ENCODE measurements around the gene COG2. TPM values are rescaled to one million over a fixed set of nuclear protein-coding genes. Genes with fewer than 3 reads are reported as not detected.
A peak's percentile ranks its signal among the peaks of the same experiment; 100 is the strongest.

The COG2 gene
- total and polyA plus RNA-seq, 2 of the 13 experiments (the other 11 are each of a cell fraction or from before 2014, with no cell fraction given) = 16.8 to 36.3 TPM

DNA sequence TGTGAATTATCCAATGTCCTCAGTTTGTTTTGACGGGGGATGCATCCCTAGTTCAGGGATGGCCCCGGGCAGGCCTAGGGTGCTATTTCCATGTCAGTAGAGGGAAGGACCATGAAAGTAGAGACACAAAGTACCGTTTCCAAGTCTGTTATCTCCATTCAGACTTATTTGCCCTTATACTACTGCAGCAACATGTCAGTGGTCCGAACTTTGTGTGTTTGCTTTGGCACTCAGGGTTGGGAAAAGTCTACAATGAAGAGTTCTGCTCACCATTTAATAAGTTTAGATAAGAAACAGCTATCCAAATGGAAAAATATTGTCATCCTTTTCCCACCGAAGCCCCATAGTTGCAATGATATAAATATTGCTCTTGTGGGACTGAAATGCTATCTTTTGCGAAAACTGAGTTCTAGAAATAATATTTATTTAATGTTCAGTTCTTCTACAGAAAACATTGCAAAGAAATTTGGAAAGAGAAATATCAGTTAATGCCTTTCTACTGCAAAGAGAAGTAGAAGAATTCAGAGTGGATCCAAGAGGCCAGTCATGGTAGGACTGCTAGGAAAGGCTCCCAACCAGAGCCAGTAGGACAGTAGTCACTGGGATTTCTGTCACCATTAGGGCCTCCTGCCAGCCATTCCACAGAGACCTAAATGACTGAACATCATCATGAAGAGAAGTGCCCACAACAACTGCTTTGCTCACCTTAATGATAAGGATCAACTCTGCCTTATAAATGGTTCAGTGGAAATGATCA lies 83.2 kb downstream of the COG2 start (continued):
- TF ChIP-seq IKZF4 (CRISPR knock-in tag; IDR thresholded peaks at IDR 0.05; ENCODE audit: borderline replicate concordance, low read depth, not compliant biosample characterization) = no peak
- TF ChIP-seq, protein P1, sequence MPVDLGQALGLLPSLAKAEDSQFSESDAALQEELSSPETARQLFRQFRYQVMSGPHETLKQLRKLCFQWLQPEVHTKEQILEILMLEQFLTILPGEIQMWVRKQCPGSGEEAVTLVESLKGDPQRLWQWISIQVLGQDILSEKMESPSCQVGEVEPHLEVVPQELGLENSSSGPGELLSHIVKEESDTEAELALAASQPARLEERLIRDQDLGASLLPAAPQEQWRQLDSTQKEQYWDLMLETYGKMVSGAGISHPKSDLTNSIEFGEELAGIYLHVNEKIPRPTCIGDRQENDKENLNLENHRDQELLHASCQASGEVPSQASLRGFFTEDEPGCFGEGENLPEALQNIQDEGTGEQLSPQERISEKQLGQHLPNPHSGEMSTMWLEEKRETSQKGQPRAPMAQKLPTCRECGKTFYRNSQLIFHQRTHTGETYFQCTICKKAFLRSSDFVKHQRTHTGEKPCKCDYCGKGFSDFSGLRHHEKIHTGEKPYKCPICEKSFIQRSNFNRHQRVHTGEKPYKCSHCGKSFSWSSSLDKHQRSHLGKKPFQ (CRISPR knock-in tag; IDR thresholded peaks at IDR 0.05; ENCODE audit: insufficient replicate concordance) = no peak
- no peak for TF ChIP-seq RELA (CRISPR knock-in tag; IDR thresholded peaks at IDR 0.05)
- peak; percentile 52; the same call in 1 of the 2 replicates for TF ChIP-seq ZSCAN9 (CRISPR knock-in tag; IDR thresholded peaks at IDR 0.05; ENCODE audit: borderline replicate concordance)
- TF ChIP-seq, protein P2, sequence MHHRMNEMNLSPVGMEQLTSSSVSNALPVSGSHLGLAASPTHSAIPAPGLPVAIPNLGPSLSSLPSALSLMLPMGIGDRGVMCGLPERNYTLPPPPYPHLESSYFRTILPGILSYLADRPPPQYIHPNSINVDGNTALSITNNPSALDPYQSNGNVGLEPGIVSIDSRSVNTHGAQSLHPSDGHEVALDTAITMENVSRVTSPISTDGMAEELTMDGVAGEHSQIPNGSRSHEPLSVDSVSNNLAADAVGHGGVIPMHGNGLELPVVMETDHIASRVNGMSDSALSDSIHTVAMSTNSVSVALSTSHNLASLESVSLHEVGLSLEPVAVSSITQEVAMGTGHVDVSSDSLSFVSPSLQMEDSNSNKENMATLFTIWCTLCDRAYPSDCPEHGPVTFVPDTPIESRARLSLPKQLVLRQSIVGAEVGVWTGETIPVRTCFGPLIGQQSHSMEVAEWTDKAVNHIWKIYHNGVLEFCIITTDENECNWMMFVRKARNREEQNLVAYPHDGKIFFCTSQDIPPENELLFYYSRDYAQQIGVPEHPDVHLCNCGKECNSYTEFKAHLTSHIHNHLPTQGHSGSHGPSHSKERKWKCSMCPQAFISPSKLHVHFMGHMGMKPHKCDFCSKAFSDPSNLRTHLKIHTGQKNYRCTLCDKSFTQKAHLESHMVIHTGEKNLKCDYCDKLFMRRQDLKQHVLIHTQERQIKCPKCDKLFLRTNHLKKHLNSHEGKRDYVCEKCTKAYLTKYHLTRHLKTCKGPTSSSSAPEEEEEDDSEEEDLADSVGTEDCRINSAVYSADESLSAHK (CRISPR knock-in tag; IDR thresholded peaks at IDR 0.05; ENCODE audit: borderline replicate concordance) = no peak
- TF ChIP-seq NR2F6 (IDR thresholded peaks at IDR 0.05) = peak; percentile 71
- peak; percentile 83 for TF ChIP-seq NR2F6 (CRISPR knock-in tag; IDR thresholded peaks at IDR 0.05)
- TF ChIP-seq BORCS8-MEF2B (CRISPR knock-in tag; IDR thresholded peaks at IDR 0.05) = no peak
- TF ChIP-seq SOX5 (CRISPR knock-in tag; IDR thresholded peaks at IDR 0.05; ENCODE audit: borderline replicate concordance) = peak; percentile 70
- no peak for TF ChIP-seq GZF1 (CRISPR knock-in tag; IDR thresholded peaks at IDR 0.05)
- no peak for TF ChIP-seq ZNF816 (CRISPR knock-in tag; IDR thresholded peaks at IDR 0.05; ENCODE audit: borderline replicate concordance)
- TF ChIP-seq, protein P3, sequence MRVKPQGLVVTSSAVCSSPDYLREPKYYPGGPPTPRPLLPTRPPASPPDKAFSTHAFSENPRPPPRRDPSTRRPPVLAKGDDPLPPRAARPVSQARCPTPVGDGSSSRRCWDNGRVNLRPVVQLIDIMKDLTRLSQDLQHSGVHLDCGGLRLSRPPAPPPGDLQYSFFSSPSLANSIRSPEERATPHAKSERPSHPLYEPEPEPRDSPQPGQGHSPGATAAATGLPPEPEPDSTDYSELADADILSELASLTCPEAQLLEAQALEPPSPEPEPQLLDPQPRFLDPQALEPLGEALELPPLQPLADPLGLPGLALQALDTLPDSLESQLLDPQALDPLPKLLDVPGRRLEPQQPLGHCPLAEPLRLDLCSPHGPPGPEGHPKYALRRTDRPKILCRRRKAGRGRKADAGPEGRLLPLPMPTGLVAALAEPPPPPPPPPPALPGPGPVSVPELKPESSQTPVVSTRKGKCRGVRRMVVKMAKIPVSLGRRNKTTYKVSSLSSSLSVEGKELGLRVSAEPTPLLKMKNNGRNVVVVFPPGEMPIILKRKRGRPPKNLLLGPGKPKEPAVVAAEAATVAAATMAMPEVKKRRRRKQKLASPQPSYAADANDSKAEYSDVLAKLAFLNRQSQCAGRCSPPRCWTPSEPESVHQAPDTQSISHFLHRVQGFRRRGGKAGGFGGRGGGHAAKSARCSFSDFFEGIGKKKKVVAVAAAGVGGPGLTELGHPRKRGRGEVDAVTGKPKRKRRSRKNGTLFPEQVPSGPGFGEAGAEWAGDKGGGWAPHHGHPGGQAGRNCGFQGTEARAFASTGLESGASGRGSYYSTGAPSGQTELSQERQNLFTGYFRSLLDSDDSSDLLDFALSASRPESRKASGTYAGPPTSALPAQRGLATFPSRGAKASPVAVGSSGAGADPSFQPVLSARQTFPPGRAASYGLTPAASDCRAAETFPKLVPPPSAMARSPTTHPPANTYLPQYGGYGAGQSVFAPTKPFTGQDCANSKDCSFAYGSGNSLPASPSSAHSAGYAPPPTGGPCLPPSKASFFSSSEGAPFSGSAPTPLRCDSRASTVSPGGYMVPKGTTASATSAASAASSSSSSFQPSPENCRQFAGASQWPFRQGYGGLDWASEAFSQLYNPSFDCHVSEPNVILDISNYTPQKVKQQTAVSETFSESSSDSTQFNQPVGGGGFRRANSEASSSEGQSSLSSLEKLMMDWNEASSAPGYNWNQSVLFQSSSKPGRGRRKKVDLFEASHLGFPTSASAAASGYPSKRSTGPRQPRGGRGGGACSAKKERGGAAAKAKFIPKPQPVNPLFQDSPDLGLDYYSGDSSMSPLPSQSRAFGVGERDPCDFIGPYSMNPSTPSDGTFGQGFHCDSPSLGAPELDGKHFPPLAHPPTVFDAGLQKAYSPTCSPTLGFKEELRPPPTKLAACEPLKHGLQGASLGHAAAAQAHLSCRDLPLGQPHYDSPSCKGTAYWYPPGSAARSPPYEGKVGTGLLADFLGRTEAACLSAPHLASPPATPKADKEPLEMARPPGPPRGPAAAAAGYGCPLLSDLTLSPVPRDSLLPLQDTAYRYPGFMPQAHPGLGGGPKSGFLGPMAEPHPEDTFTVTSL (CRISPR knock-in tag; IDR thresholded peaks at IDR 0.05; ENCODE audit: borderline replicate concordance) = peak; percentile 79; the same call in 1 of the 2 replicates
- no peak for TF ChIP-seq ZBTB42 (CRISPR knock-in tag; IDR thresholded peaks at IDR 0.05)
- no peak for TF ChIP-seq NFKB2 (CRISPR knock-in tag; IDR thresholded peaks at IDR 0.05; ENCODE audit: borderline replicate concordance)
- no peak for TF ChIP-seq ZNF562 (CRISPR knock-in tag; IDR thresholded peaks at IDR 0.05; ENCODE audit: borderline replicate concordance)
- TF ChIP-seq TCF7L2 (IDR thresholded peaks at IDR 0.05; ENCODE audit: low read depth, low read length) = no peak
- TF ChIP-seq, protein P4, sequence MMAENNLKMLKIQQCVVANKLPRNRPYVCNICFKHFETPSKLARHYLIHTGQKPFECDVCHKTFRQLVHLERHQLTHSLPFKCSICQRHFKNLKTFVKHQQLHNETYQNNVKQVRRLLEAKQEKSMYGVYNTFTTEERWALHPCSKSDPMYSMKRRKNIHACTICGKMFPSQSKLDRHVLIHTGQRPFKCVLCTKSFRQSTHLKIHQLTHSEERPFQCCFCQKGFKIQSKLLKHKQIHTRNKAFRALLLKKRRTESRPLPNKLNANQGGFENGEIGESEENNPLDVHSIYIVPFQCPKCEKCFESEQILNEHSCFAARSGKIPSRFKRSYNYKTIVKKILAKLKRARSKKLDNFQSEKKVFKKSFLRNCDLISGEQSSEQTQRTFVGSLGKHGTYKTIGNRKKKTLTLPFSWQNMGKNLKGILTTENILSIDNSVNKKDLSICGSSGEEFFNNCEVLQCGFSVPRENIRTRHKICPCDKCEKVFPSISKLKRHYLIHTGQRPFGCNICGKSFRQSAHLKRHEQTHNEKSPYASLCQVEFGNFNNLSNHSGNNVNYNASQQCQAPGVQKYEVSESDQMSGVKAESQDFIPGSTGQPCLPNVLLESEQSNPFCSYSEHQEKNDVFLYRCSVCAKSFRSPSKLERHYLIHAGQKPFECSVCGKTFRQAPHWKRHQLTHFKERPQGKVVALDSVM (CRISPR knock-in tag; IDR thresholded peaks at IDR 0.05) = no peak
- TF ChIP-seq ZNF292 (CRISPR knock-in tag; IDR thresholded peaks at IDR 0.05; ENCODE audit: borderline replicate concordance, low read depth) = peak; percentile 71; the same call in 1 of the 2 replicates
